Natural killer cell treated with Interleukin-12 subunit alpha and Interleukin-12 subunit beta and Interleukin-15 and Interleukin-18, amount 100 ng/mL, for 72 hours (primary cell): Measurements from ENCODE around the gene TM4SF4. TPM values are rescaled to one million over a fixed set of nuclear protein-coding genes. Genes with fewer than 3 reads are reported as not detected.

Source experiments
- ATAC-seq, 2 donors: fragments of 150-1000 bp; cut with Tn5 transposase in 1 of 2; sonication (Bioruptor Pico), chemical (Tn5 transposase) in 1 of 2; 2 replicates each; pipeline ENCODE4 v1.10.0; 2021
- DNase-seq: peaks from one replicate; pipeline ENCODE4 v3.0.0; 2022; ENCODE audit warnings: low spot score
- H3K27ac Mint-ChIP-seq, 2 donors: 1 replicate in 1 of 2; 2 replicates in 1 of 2; pipeline ENCODE4 v1.8.0; 2022; ENCODE audit warnings: mixed read lengths in 2 of 2, mild to moderate bottlenecking in 1 of 2, moderate library complexity in 1 of 2
- H3K27me3 Mint-ChIP-seq, 2 donors: 1 replicate in 1 of 2; 2 replicates in 1 of 2; pipeline ENCODE4 v1.8.0; 2022; ENCODE audit warnings: mixed read lengths in 2 of 2
- H3K36me3 Mint-ChIP-seq: one replicate; pipeline ENCODE4 v1.8.0; 2022; ENCODE audit warnings: mixed read lengths
- H3K4me1 Mint-ChIP-seq, 2 donors: 1 replicate in 1 of 2; 2 replicates in 1 of 2; pipeline ENCODE4 v1.8.0; 2022; ENCODE audit warnings: low read depth in 2 of 2, mixed read lengths in 2 of 2, mild to moderate bottlenecking in 1 of 2
- H3K4me3 Mint-ChIP-seq: one replicate; pipeline ENCODE4 v1.8.0; 2022; ENCODE audit warnings: mixed read lengths
- H3K9me3 Mint-ChIP-seq: 2 replicates; pipeline ENCODE4 v1.8.0; 2022; ENCODE audit warnings: mixed read lengths
- total RNA-seq, 2 donors: library from RNA; stranded (reverse); gene quantifications; one replicate each; pipeline ENCODE4 v1.2.3, GENCODE V29; 2022

The TM4SF4 gene
- total RNA-seq, 2 donors from 2014 or later, result not detected

GRCh38 chr3:149545049-149545448 is 70.6 kb downstream of the TM4SF4 start:
- H3K4me1 Mint-ChIP-seq, result no peaks in the 10 kb centered on the region
- DNase-seq (no peak), ATAC-seq (no peak)
- H3K27me3 Mint-ChIP-seq, result peaks cover 6 to 16% of the 10 kb centered on the region in 2 donors
- H3K9me3 Mint-ChIP-seq, result no peaks in the 10 kb centered on the region
- no peak overlapping the region for H3K27ac Mint-ChIP-seq
- no peaks in the 10 kb centered on the region for H3K36me3 Mint-ChIP-seq
- no peak overlapping the region for H3K4me3 Mint-ChIP-seq

- Mint-ChIP-seq H3K27me3 (peaks cover 6 to 16% of the 10 kb centered on the region in 2 donors), H3K9me3 (no peaks in the 10 kb centered on the region), H3K36me3 (no peaks in the 10 kb centered on the region), H3K4me1 (no peaks in the 10 kb centered on the region), H3K27ac (no peak overlapping the region), H3K4me3 (no peak overlapping the region)
- no peak for DNase-seq
- ATAC-seq, result no peak
Observed at GRCh38 chr3:149547413-149547812, 72.9 kb downstream of the TM4SF4 start.

- no peaks in the 10 kb centered on the region for H3K4me1 Mint-ChIP-seq
- H3K9me3 Mint-ChIP-seq, result no peaks in the 10 kb centered on the region
- peaks cover 6 to 14% of the 10 kb centered on the region in 2 donors for H3K27me3 Mint-ChIP-seq
- no peaks in the 10 kb centered on the region for H3K36me3 Mint-ChIP-seq
- no peak overlapping the region for H3K4me3 Mint-ChIP-seq
- DNase-seq, result no peak
- no peak overlapping the region for H3K27ac Mint-ChIP-seq
- no peak for ATAC-seq
Observed at GRCh38 chr3:149547954-149548668, 73.6 kb downstream of the TM4SF4 start.

- H3K9me3 Mint-ChIP-seq, result no peaks in the 10 kb centered on the region
- H3K4me1 Mint-ChIP-seq, result no peaks in the 10 kb centered on the region
- ATAC-seq (no peak), DNase-seq (no peak)
- H3K27ac Mint-ChIP-seq, result no peak overlapping the region
- no peaks in the 10 kb centered on the region for H3K36me3 Mint-ChIP-seq
- peaks cover 6 to 14% of the 10 kb centered on the region in 2 donors for H3K27me3 Mint-ChIP-seq
- no peak overlapping the region for H3K4me3 Mint-ChIP-seq
Observed at GRCh38 chr3:149548669-149549065, 74.2 kb downstream of the TM4SF4 start.

- Mint-ChIP-seq H3K27ac (no peak overlapping the region), H3K4me1 (no peaks in the 10 kb centered on the region), H3K27me3 (peaks cover 6 to 11% of the 10 kb centered on the region in 2 donors), H3K4me3 (no peak overlapping the region), H3K36me3 (no peaks in the 10 kb centered on the region), H3K9me3 (no peaks in the 10 kb centered on the region)
- ATAC-seq, result no peak
- DNase-seq, result no peak
Observed at GRCh38 chr3:149551500-149551899, 77.0 kb downstream of the TM4SF4 start.

GRCh38 chr3:149552700-149553099 is 78.2 kb downstream of the TM4SF4 start:
- H3K27ac Mint-ChIP-seq, result no peak overlapping the region
- DNase-seq (no peak), ATAC-seq (no peak)
- H3K9me3 Mint-ChIP-seq, result no peaks in the 10 kb centered on the region
- H3K27me3 Mint-ChIP-seq, result peaks cover 6 to 8% of the 10 kb centered on the region in 2 donors
- no peaks in the 10 kb centered on the region for H3K4me1 Mint-ChIP-seq
- no peak overlapping the region for H3K4me3 Mint-ChIP-seq
- H3K36me3 Mint-ChIP-seq, result no peaks in the 10 kb centered on the region

Other genes starting within 250 kb of the TM4SF4 start
- not detected for gene TM4SF18, start 141.1 kb upstream of the TM4SF4 start, total RNA-seq
- gene TM4SF1, start 97.0 kb upstream of the TM4SF4 start, total RNA-seq, result not detected
- 1 to 10 TPM in 1 of 2 donors, under 1 TPM in 1; 0.55 to 6.7 TPM for gene WWTR1, start 183.3 kb downstream of the TM4SF4 start, total RNA-seq